Endothelial cell (in vitro differentiated cells): ENCODE data around the gene TSR1. TPM values are rescaled to one million over a fixed set of nuclear protein-coding genes. Genes with fewer than 3 reads are reported as not detected.

Experiments
- DNase-seq: peaks from one replicate; pipeline ENCODE4 v3.0.0; 2021; ENCODE audit warnings: low spot score
- H3K27ac Mint-ChIP-seq: one replicate; pipeline ENCODE4 v1.8.0; 2021; ENCODE audit warnings: mixed read lengths, inconsistent platforms; ENCODE audit not compliant: unreplicated experiment
- H3K27me3 Mint-ChIP-seq: one replicate; pipeline ENCODE4 v1.8.0; 2021; ENCODE audit warnings: mild to moderate bottlenecking, moderate library complexity, mixed read lengths, inconsistent platforms; ENCODE audit not compliant: unreplicated experiment
- H3K36me3 Mint-ChIP-seq: one replicate; pipeline ENCODE4 v1.8.0; 2021; ENCODE audit warnings: mild to moderate bottlenecking, low read depth, mixed read lengths, inconsistent platforms; ENCODE audit not compliant: unreplicated experiment
- H3K4me1 Mint-ChIP-seq: one replicate; pipeline ENCODE4 v1.8.0; 2021; ENCODE audit warnings: mild to moderate bottlenecking, mixed read lengths, inconsistent platforms; ENCODE audit not compliant: unreplicated experiment
- H3K4me3 Mint-ChIP-seq: one replicate; pipeline ENCODE4 v1.8.0; 2021; ENCODE audit warnings: mild to moderate bottlenecking, mixed read lengths, inconsistent platforms; ENCODE audit not compliant: unreplicated experiment
- H3K9me3 Mint-ChIP-seq: one replicate; pipeline ENCODE4 v1.8.0; 2021; ENCODE audit warnings: mixed read lengths, inconsistent platforms; ENCODE audit not compliant: unreplicated experiment
- total RNA-seq: library from RNA; stranded (reverse); fragmentation: NEBNext Ultra II Directional; extraction: Animal tissue kit (Norgen Biotek cat#: 25700); gene quantifications from one replicate; pipeline ENCODE4 v1.2.1, GENCODE V29; 2021; ENCODE audit not compliant: unreplicated experiment
- TF ChIP-seq, protein P1 (sequence below): fragments of 200-600 bp; sonication (generic); IDR thresholded peaks from one replicate; pipeline ENCODE4 v1.5.0; 2021; ENCODE audit warnings: antibody characterized with exemption; ENCODE audit not compliant: unreplicated experiment

The TSR1 gene
- total RNA-seq, 1 donor from 2014 or later, result 20.9 TPM

DNA sequence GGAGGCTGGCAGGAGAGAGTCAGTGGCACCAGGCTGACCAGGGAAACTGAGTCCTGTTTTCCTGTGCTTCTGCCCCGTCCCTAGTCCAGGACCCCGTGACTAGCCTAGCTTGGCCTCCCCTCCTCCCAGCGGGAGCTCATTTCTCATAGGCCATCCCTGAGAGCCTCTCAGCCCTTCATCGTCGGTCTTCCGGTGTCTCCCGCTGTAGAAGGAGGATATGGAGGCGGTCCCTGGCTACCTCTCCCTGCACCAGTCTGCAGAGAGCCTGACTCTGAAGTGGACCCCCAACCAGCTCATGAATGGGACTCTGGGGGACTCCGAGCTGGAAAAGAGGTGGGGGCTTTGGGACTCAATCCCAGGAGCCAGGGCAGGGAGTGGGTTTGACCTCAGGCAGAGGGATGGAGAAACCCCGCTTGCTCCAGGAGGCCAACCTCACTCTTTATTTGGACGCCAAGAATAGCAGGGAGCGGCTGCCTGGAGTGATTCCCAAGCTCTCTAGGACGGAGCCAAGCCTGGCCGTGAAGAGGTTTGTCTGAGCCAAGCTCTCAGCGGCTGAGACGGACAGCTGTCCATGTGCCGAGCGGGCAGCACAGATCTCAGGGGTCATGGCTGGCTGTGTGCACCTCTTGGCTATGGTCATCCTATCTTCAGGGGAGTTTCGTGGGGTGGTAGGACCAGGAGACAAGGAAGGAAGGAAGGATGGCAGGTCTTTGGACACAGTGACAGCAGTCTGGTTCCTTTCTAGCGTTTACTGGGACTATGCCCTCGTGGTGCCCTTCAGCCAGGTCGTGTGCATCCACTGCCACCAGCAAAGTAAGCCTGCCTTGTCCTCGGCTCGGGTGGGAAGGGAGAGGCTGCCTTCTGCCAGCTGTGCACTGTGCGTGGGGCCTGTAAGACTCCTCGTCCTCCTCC, 27.9 kb upstream of the TSR1 start:
- no peak for DNase-seq
- H3K36me3 Mint-ChIP-seq, result peaks cover 8% of the 10 kb centered on the region
- H3K4me1 Mint-ChIP-seq, result peaks cover 5% of the 10 kb centered on the region
- H3K4me3 Mint-ChIP-seq, result no peak overlapping the region
- H3K9me3 Mint-ChIP-seq, result no peaks in the 10 kb centered on the region
- TF ChIP-seq, protein P1, sequence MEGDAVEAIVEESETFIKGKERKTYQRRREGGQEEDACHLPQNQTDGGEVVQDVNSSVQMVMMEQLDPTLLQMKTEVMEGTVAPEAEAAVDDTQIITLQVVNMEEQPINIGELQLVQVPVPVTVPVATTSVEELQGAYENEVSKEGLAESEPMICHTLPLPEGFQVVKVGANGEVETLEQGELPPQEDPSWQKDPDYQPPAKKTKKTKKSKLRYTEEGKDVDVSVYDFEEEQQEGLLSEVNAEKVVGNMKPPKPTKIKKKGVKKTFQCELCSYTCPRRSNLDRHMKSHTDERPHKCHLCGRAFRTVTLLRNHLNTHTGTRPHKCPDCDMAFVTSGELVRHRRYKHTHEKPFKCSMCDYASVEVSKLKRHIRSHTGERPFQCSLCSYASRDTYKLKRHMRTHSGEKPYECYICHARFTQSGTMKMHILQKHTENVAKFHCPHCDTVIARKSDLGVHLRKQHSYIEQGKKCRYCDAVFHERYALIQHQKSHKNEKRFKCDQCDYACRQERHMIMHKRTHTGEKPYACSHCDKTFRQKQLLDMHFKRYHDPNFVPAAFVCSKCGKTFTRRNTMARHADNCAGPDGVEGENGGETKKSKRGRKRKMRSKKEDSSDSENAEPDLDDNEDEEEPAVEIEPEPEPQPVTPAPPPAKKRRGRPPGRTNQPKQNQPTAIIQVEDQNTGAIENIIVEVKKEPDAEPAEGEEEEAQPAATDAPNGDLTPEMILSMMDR, result no peak
- H3K27me3 Mint-ChIP-seq, result peaks cover 2% of the 10 kb centered on the region
- H3K27ac Mint-ChIP-seq, result no peak overlapping the region

DNA sequence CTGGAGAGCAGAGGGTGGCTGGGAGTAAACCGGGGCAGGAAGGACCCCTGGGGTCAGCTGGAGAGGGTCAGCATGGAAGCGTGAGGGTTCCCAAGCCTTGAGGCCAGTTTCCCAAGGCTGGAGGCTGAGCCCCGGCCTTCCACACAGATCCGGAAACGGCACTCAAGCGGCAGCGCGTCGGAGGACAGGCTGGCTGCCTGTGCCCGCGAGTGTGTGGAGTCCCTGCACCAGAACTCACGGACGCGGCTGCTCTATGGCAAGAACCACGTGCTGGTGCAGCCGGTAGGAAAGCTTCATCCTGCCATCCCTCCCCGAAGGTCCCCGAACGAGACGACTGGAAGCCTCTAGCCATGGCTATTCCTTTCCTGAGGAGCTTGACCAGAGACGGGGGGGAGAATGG, 27.1 kb upstream of the TSR1 start:
- Mint-ChIP-seq H3K27me3 (peaks cover 2% of the 10 kb centered on the region), H3K27ac (no peak overlapping the region), H3K4me1 (peaks cover 4% of the 10 kb centered on the region), H3K36me3 (peaks cover 8% of the 10 kb centered on the region), H3K4me3 (no peak overlapping the region), H3K9me3 (no peaks in the 10 kb centered on the region)
- TF ChIP-seq, protein P1, result no peak
- DNase-seq, result no peak

DNA sequence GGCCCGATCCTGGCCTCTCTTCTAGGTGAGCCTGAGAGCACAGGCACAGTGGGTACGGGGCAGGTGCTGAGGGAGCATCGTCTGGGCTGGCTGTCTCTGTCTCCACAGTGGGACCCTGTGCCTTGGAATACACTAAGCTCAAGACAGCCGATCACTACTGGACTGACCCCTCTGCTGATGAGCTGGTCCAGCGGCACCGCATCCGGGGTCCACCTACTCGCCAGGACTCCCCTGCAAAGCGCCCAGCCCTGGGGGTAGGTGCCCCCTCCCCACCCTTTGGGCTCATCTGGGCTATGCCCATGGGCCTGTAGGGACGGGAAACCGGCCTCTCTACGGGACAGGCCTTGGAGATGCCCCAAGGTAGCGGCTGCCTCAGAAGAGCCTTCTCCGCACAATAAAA, 26.6 kb upstream of the TSR1 start:
- peaks cover 4% of the 10 kb centered on the region for H3K4me1 Mint-ChIP-seq
- peaks cover 2% of the 10 kb centered on the region for H3K27me3 Mint-ChIP-seq
- TF ChIP-seq, protein P1, result no peak

DNA sequence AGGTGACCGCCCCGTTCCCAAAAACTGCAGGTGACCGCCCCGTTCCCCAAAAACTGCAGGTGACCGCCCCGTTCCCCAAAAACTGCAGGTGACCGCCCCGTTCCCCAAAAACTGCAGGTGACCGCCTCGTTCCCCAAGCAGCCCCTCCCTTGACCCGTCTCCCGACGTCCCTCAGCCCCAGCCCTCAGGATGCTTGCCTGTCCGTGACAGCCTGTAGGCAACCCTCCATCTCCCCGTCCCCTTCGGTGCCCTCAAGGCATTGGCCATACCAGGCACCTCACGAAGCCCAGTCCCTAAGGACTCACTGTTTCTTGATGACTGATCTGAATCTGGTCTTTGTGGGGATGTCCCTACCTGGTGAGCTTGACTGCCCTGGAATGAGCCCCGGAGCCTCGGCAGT, 26.2 kb upstream of the TSR1 start:
- Mint-ChIP-seq H3K36me3 (peaks cover 8% of the 10 kb centered on the region), H3K27ac (no peak overlapping the region), H3K27me3 (peaks cover 2% of the 10 kb centered on the region), H3K4me3 (no peak overlapping the region), H3K9me3 (no peaks in the 10 kb centered on the region), H3K4me1 (peaks cover 1% of the 10 kb centered on the region)
- DNase-seq, result no peak
- TF ChIP-seq, protein P1, result no peak

More for the DNA sequence above, 26.6 kb upstream of the TSR1 start:
- H3K27ac Mint-ChIP-seq, result no peak overlapping the region
- peaks cover 8% of the 10 kb centered on the region for H3K36me3 Mint-ChIP-seq
- no peak for DNase-seq
- no peaks in the 10 kb centered on the region for H3K9me3 Mint-ChIP-seq
- H3K4me3 Mint-ChIP-seq, result no peak overlapping the region

DNA sequence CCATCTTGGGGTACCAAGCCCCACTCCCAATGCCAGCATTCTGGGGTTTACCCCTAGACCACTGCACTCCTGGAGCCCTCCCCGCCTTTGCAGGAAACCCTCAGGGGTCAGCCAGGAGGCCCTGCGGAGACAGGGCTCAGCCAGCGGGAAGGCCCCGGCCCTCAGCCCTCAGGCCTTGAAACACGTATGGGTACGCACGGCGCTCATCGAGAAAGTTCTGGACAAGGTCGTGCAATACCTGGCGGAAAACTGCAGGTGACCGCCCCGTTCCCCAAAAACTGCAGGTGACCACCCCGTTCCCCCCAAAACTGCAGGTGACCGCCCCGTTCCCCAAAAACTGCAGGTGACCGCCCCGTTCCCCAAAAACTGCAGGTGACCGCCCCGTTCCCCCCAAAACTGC, 25.8 kb upstream of the TSR1 start:
- TF ChIP-seq, protein P1, result no peak
- Mint-ChIP-seq H3K27ac (no peak overlapping the region), H3K4me1 (no peaks in the 10 kb centered on the region), H3K27me3 (peaks cover 2% of the 10 kb centered on the region), H3K9me3 (no peaks in the 10 kb centered on the region), H3K4me3 (no peak overlapping the region), H3K36me3 (peaks cover 8% of the 10 kb centered on the region)
- no peak for DNase-seq
